Adipocyte (in vitro differentiated cells): ENCODE results near the gene ERCC5.
A peak's percentile ranks its signal among the peaks of the same experiment; 100 is the strongest.

Experiments used
- DNase-seq: peaks from one replicate; pipeline ENCODE4 v3.0.0-alpha.2; 2015; ENCODE audit warnings: low read depth
- H3K27me3 ChIP-seq: replicated peaks from 2 replicates; pipeline ENCODE4 v1.7.0; 2013; ENCODE audit warnings: mild to moderate bottlenecking, low read length, moderate library complexity; ENCODE audit not compliant: control insufficient read depth, insufficient read depth
- H3K36me3 ChIP-seq: 2 replicates; pipeline ENCODE4 v1.7.0; 2013; ENCODE audit warnings: low read length, mild to moderate bottlenecking, moderate library complexity; ENCODE audit not compliant: control insufficient read depth, insufficient read depth, severe bottlenecking
- H3K4me1 ChIP-seq: 2 replicates; pipeline ENCODE4 v1.7.0; 2013; ENCODE audit warnings: mild to moderate bottlenecking, low read length, moderate library complexity; ENCODE audit not compliant: control insufficient read depth, insufficient read depth
- H3K4me3 ChIP-seq: 2 replicates; pipeline ENCODE4 v1.7.0; 2013; ENCODE audit warnings: mild to moderate bottlenecking, low read length, moderate library complexity
- H3K9ac ChIP-seq: 2 replicates; pipeline ENCODE4 v1.7.0; 2013; ENCODE audit warnings: mild to moderate bottlenecking, low read length, moderate library complexity
- H3K9me3 ChIP-seq: 2 replicates; pipeline ENCODE4 v1.7.0; 2013; ENCODE audit warnings: mild to moderate bottlenecking, low read length, moderate library complexity; ENCODE audit not compliant: control insufficient read depth

ERCC5 gene

GRCh38 chr13:102870677-102871415 is 25.0 kb downstream of the ERCC5 start:
- Histone ChIP-seq H3K4me3 (no peak overlapping the region), H3K9ac (peak overlapping the region; percentile 36), H3K27me3 (no peaks in the 10 kb centered on the region), H3K36me3 (peaks cover 84% of the 10 kb centered on the region), H3K4me1 (peaks cover 33% of the 10 kb centered on the region), H3K9me3 (no peaks in the 10 kb centered on the region)
- DNase-seq, result peak; percentile 83

GRCh38 chr13:102872131-102872530 is 26.3 kb downstream of the ERCC5 start:
- peaks cover 37% of the 10 kb centered on the region for H3K4me1 ChIP-seq
- peaks cover 82% of the 10 kb centered on the region for H3K36me3 ChIP-seq
- no peak for DNase-seq
- H3K4me3 ChIP-seq, result no peak overlapping the region
- H3K9me3 ChIP-seq, result no peaks in the 10 kb centered on the region
- H3K27me3 ChIP-seq, result no peaks in the 10 kb centered on the region
- H3K9ac ChIP-seq, result no peak overlapping the region

DNA sequence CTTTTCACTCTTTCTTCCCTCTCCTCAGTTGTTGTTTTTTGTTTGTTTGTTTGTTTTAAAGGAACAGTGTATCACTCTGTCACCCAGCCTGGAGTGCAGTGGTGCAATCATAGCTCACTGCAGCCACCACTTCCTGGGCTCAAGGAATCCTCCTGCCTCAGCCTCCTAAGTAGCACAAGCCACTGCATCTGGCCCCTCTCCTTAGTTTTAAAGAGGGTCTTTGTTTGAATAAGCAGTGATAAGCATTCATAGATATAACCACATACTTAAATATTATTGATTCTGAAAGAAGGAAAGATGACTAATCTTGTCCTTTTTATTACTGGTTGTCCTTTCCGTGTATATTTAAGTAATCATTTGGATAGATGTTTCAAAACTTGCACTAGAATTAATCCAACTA is 26.7 kb downstream of the ERCC5 start:
- DNase-seq, result no peak
- H3K4me3 ChIP-seq, result no peak overlapping the region
- no peaks in the 10 kb centered on the region for H3K27me3 ChIP-seq
- peaks cover 78% of the 10 kb centered on the region for H3K36me3 ChIP-seq
- H3K4me1 ChIP-seq, result peaks cover 37% of the 10 kb centered on the region
- no peak overlapping the region for H3K9ac ChIP-seq
- H3K9me3 ChIP-seq, result no peaks in the 10 kb centered on the region

GRCh38 chr13:102873653-102874052 is 27.8 kb downstream of the ERCC5 start:
- H3K4me1 ChIP-seq, result peaks cover 36% of the 10 kb centered on the region
- H3K36me3 ChIP-seq, result peaks cover 68% of the 10 kb centered on the region
- no peak for DNase-seq

DNA sequence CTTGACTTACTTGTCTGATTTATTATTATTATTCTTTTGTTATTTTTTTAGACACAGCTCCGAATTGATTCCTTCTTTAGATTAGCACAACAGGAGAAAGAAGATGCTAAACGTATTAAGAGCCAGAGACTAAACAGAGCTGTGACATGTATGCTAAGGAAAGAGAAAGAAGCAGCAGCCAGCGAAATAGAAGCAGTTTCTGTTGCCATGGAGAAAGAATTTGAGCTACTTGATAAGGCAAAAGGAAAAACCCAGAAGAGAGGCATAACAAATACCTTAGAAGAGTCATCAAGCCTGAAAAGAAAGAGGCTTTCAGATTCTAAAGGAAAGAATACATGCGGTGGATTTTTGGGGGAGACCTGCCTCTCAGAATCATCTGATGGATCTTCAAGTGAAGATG is 29.4 kb downstream of the ERCC5 start:
- Histone ChIP-seq H3K36me3 (peaks cover 54% of the 10 kb centered on the region), H3K9me3 (no peaks in the 10 kb centered on the region), H3K4me3 (no peak overlapping the region), H3K27me3 (no peaks in the 10 kb centered on the region), H3K9ac (no peak overlapping the region), H3K4me1 (peaks cover 28% of the 10 kb centered on the region)
- DNase-seq, result no peak

More at GRCh38 chr13:102873653-102874052, 27.8 kb downstream of the ERCC5 start:
- Histone ChIP-seq H3K9ac (no peak overlapping the region), H3K27me3 (no peaks in the 10 kb centered on the region), H3K4me3 (no peak overlapping the region), H3K9me3 (no peaks in the 10 kb centered on the region)

GRCh38 chr13:102877303-102877702 is 31.5 kb downstream of the ERCC5 start:
- H3K36me3 ChIP-seq, result peaks cover 57% of the 10 kb centered on the region
- H3K9ac ChIP-seq, result no peak overlapping the region
- DNase-seq, result no peak
- no peaks in the 10 kb centered on the region for H3K9me3 ChIP-seq
- H3K4me3 ChIP-seq, result no peak overlapping the region
- H3K27me3 ChIP-seq, result no peaks in the 10 kb centered on the region
- H3K4me1 ChIP-seq, result peaks cover 15% of the 10 kb centered on the region

DNA sequence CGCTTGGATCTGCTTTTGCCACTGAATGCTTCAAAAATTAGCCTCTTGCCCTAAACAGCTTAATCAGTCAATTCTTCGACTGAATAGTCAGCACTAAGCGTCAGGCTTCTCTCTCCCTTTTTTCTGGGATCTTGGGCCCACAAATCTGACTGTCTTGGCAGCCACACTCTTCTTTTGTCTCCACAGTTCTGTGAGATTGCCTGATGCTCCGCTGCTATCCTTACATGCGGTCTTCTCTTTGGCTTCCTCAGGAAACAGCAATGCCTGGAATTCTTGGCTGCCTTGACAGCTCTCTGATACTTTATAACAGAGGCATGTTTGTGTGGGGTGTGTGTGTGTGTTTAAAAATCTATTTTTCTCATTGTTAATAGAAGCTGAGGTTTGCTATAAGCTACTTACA is 32.6 kb downstream of the ERCC5 start:
- Histone ChIP-seq H3K4me1 (peaks cover 15% of the 10 kb centered on the region), H3K9me3 (no peaks in the 10 kb centered on the region), H3K9ac (no peak overlapping the region), H3K4me3 (no peak overlapping the region), H3K36me3 (peaks cover 56% of the 10 kb centered on the region), H3K27me3 (no peaks in the 10 kb centered on the region)
- no peak for DNase-seq

GRCh38 chr13:102879793-102880499 is 34.1 kb downstream of the ERCC5 start:
- DNase-seq, result no peak
- no peaks in the 10 kb centered on the region for H3K27me3 ChIP-seq
- no peak overlapping the region for H3K9ac ChIP-seq
- H3K36me3 ChIP-seq, result peaks cover 45% of the 10 kb centered on the region
- no peak overlapping the region for H3K4me3 ChIP-seq
- peaks cover 15% of the 10 kb centered on the region for H3K4me1 ChIP-seq
- H3K9me3 ChIP-seq, result no peaks in the 10 kb centered on the region

GRCh38 chr13:102881819-102882686 is 36.2 kb downstream of the ERCC5 start:
- Histone ChIP-seq H3K36me3 (peaks cover 28% of the 10 kb centered on the region), H3K9me3 (no peaks in the 10 kb centered on the region), H3K9ac (no peak overlapping the region), H3K4me1 (peaks cover 11% of the 10 kb centered on the region), H3K4me3 (no peak overlapping the region), H3K27me3 (no peaks in the 10 kb centered on the region)
- DNase-seq, result no peak

DNA sequence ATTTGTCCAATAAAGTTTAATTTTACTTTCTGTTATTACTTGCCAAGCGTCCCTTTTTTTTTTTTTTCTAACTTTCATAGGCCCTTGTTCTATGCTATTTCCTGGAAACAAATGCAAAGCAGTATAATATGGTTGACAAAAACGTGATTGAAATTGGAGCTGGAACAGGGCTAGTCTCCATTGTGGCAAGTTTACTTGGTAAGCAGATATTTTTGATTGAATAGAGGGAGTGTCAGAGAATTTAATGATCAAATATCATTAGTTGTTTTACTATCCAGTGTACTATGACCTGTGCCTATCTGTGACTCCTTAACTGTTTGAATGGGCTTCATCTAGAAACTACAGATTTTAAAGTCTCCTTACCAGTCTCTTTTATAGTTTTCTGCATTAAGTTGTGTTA is 46.7 kb downstream of the ERCC5 start:
- H3K27me3 ChIP-seq, result no peaks in the 10 kb centered on the region
- H3K4me1 ChIP-seq, result no peaks in the 10 kb centered on the region
- no peak overlapping the region for H3K9ac ChIP-seq
- H3K4me3 ChIP-seq, result no peak overlapping the region
- DNase-seq, result no peak
- no peaks in the 10 kb centered on the region for H3K36me3 ChIP-seq
- H3K9me3 ChIP-seq, result no peaks in the 10 kb centered on the region
